Vagina (tissue), 2 donors: ENCODE data around the gene EHD1.

ENCODE experiments used
- CTCF ChIP-seq, 3 experiments: fragments of 450-650 bp in 2 of 3; fragments of 200-600 bp in 1 of 3; sonication (generic) in 1 of 3; IDR thresholded peaks; one replicate each; pipeline ENCODE4 v1.5.1; 2017 to 2019; ENCODE audit warnings: antibody characterized with exemption in 3 of 3, mild to moderate bottlenecking in 2 of 3, moderate library complexity in 2 of 3
- POLR2A ChIP-seq, 2 donors: fragments of 450-650 bp; IDR thresholded peaks; one replicate each; pipeline ENCODE4 v1.6.1; 2017; ENCODE audit warnings: antibody characterized with exemption in 2 of 2, mild to moderate bottlenecking in 2 of 2, moderate library complexity in 2 of 2
- POLR2AphosphoS5 ChIP-seq, 2 donors: sonication (generic); formaldehyde crosslinking; IDR thresholded peaks; one replicate each; pipeline ENCODE4 v1.9.0; 2017; ENCODE audit warnings: antibody characterized with exemption in 2 of 2, mild to moderate bottlenecking in 2 of 2, low read depth in 1 of 2; ENCODE audit not compliant: insufficient read depth in 1 of 2

GRCh38 chr11:64814712-64815187 is 63.7 kb downstream of the EHD1 start:
- TF ChIP-seq POLR2A (IDR thresholded peaks at IDR 0.05) (no peak), CTCF (IDR thresholded peaks at IDR 0.05) (no peak), POLR2AphosphoS5 (IDR thresholded peaks at IDR 0.05; ENCODE audit: insufficient read depth in 1 of 2, low read depth in 1 of 2) (no peak)
